ENCODE data around the gene GPT2.

The GPT2 gene

DNA sequence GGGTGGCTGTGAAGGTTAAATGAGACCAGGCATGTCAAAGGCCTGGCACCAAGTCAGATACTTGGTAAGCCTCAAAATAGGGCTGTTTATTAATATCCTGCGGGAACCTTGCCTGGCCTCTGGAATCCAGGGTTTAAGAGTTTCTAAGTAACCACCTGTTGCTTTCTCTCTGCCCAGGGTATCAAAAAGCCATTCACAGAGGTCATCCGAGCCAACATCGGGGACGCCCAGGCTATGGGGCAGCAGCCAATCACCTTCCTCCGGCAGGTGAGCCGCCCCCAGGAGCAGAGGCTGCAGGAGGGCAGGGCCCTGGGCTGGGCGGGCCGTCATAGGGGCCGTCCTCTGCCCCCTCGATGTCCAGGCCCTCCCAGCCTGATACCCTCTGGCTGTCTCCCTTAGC lies 13.3 kb downstream of the GPT2 start:
- Histone ChIP-seq H3K27me3 (ENCODE audit: insufficient read depth, poor library complexity, severe bottlenecking) (no peaks in the 10 kb centered on the region), H3K27ac (replicated peaks) (no peak overlapping the region), H3K4me3 (replicated peaks; ENCODE audit: insufficient read depth, low read length) (no peak overlapping the region)
- no peak for DNase-seq (ENCODE audit: low read depth in 1 of 2, low spot score in 1 of 2)
- TF ChIP-seq POLR2AphosphoS5 (IDR thresholded peaks at IDR 0.05; ENCODE audit: low read depth): no peak
- TF ChIP-seq SPI1 (IDR thresholded peaks at IDR 0.05; ENCODE audit: borderline replicate concordance, low read depth): no peak
- TF ChIP-seq, protein P1, sequence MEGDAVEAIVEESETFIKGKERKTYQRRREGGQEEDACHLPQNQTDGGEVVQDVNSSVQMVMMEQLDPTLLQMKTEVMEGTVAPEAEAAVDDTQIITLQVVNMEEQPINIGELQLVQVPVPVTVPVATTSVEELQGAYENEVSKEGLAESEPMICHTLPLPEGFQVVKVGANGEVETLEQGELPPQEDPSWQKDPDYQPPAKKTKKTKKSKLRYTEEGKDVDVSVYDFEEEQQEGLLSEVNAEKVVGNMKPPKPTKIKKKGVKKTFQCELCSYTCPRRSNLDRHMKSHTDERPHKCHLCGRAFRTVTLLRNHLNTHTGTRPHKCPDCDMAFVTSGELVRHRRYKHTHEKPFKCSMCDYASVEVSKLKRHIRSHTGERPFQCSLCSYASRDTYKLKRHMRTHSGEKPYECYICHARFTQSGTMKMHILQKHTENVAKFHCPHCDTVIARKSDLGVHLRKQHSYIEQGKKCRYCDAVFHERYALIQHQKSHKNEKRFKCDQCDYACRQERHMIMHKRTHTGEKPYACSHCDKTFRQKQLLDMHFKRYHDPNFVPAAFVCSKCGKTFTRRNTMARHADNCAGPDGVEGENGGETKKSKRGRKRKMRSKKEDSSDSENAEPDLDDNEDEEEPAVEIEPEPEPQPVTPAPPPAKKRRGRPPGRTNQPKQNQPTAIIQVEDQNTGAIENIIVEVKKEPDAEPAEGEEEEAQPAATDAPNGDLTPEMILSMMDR (IDR thresholded peaks at IDR 0.05; ENCODE audit: insufficient read depth, low read length): no peak
- no peak for TF ChIP-seq GABPA (IDR thresholded peaks at IDR 0.05; ENCODE audit: low read depth)
- TF ChIP-seq, protein P2, sequence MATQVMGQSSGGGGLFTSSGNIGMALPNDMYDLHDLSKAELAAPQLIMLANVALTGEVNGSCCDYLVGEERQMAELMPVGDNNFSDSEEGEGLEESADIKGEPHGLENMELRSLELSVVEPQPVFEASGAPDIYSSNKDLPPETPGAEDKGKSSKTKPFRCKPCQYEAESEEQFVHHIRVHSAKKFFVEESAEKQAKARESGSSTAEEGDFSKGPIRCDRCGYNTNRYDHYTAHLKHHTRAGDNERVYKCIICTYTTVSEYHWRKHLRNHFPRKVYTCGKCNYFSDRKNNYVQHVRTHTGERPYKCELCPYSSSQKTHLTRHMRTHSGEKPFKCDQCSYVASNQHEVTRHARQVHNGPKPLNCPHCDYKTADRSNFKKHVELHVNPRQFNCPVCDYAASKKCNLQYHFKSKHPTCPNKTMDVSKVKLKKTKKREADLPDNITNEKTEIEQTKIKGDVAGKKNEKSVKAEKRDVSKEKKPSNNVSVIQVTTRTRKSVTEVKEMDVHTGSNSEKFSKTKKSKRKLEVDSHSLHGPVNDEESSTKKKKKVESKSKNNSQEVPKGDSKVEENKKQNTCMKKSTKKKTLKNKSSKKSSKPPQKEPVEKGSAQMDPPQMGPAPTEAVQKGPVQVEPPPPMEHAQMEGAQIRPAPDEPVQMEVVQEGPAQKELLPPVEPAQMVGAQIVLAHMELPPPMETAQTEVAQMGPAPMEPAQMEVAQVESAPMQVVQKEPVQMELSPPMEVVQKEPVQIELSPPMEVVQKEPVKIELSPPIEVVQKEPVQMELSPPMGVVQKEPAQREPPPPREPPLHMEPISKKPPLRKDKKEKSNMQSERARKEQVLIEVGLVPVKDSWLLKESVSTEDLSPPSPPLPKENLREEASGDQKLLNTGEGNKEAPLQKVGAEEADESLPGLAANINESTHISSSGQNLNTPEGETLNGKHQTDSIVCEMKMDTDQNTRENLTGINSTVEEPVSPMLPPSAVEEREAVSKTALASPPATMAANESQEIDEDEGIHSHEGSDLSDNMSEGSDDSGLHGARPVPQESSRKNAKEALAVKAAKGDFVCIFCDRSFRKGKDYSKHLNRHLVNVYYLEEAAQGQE (IDR thresholded peaks at IDR 0.05; ENCODE audit: insufficient replicate concordance, low read depth): no peak

DNA sequence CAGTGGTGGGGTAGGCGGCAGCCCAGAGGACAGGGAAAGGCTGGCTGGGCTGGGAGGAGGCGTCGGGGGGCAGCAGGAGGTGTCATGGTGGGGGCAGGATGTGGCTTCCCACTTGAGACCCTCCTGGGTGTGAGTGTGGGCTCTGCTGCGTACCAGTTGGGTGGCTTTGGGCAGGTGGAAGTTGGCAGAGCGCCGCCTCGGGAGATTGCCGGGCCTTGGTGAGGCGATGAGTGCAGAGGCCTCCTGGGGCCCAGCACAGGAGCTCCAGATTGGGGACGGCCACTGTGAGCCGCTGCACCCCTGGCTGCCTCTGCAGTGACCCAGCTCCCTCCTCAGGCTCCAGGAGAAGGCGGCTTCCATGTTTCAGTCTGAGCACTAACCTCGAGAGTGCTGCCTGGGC lies 13.8 kb downstream of the GPT2 start:
- no peak for DNase-seq (ENCODE audit: low read depth in 1 of 2, low spot score in 1 of 2)
- no peak overlapping the region for H3K27ac ChIP-seq (replicated peaks)
- H3K27me3 ChIP-seq (ENCODE audit: insufficient read depth, poor library complexity, severe bottlenecking): no peaks in the 10 kb centered on the region
- H3K4me3 ChIP-seq (replicated peaks; ENCODE audit: insufficient read depth, low read length): no peak overlapping the region
- TF ChIP-seq POLR2AphosphoS5 (IDR thresholded peaks at IDR 0.05; ENCODE audit: low read depth) (no peak), SPI1 (IDR thresholded peaks at IDR 0.05; ENCODE audit: borderline replicate concordance, low read depth) (no peak), GABPA (IDR thresholded peaks at IDR 0.05; ENCODE audit: low read depth) (no peak)
- TF ChIP-seq, protein P1 (IDR thresholded peaks at IDR 0.05; ENCODE audit: insufficient read depth, low read length): no peak
- TF ChIP-seq, protein P2 (IDR thresholded peaks at IDR 0.05; ENCODE audit: insufficient replicate concordance, low read depth): no peak

DNA sequence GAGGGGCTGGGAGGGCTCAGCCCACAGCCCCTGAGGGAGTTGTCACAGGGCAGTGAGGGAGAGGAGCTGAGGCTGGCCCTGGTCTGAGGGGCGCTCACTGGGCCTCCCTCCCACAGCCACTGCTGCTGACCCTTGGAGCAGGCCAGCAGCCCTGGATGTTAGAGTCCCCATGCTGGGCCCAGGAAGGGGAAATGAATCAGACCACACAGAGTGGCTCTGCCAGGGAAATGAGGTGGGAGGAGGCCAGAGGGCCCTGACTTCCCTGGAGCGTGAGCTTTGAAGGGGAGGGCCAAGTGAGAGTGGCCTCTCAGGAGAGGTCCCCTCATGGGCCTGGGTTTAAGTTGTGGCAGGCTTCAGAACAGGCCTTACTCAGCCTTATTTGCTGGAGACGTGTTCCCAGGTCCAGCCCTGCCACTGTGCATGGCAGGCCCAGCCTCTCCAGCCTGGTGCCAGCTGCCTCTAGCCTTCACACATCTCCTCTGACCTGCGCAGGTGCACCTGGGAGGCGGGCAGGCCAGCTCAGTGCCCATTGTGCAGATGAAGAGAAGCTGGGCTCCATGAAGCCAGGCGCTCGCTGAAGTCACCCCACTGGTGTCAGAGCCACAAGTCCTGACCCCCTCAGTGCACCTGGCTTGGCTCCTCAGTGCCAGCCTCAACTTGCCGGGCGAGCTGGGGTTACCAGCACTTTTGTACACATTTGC lies 15.4 kb downstream of the GPT2 start:
- DNase-seq (ENCODE audit: low read depth in 1 of 2, low spot score in 1 of 2): no peak
- TF ChIP-seq, protein P2 (IDR thresholded peaks at IDR 0.05; ENCODE audit: insufficient replicate concordance, low read depth): no peak
- TF ChIP-seq GABPA (IDR thresholded peaks at IDR 0.05; ENCODE audit: low read depth) (no peak), SPI1 (IDR thresholded peaks at IDR 0.05; ENCODE audit: borderline replicate concordance, low read depth) (no peak), POLR2AphosphoS5 (IDR thresholded peaks at IDR 0.05; ENCODE audit: low read depth) (no peak)
- TF ChIP-seq, protein P1 (IDR thresholded peaks at IDR 0.05; ENCODE audit: insufficient read depth, low read length): no peak
- no peak overlapping the region for H3K4me3 ChIP-seq (replicated peaks; ENCODE audit: insufficient read depth, low read length)

More for the DNA sequence above, 15.4 kb downstream of the GPT2 start:
- no peak overlapping the region for H3K27ac ChIP-seq (replicated peaks)
- no peaks in the 10 kb centered on the region for H3K27me3 ChIP-seq (ENCODE audit: insufficient read depth, poor library complexity, severe bottlenecking)
